Measurements from ENCODE around the gene GCKR. TPM values are rescaled to one million over a fixed set of nuclear protein-coding genes. Genes with fewer than 3 reads are reported as not detected.

The GCKR gene
- total and polyA plus RNA-seq, 2 donors (not counting 3 experiments of a cell fraction or from before 2014, with no cell fraction given), result 0.27 to 0.52 TPM

- CTCF ChIA-PET, result interaction anchor here (0.8 to 1.4 kb wide), 2 partner anchors 10 to 25 kb away, joined by 3 read pairs; a partner anchor contains a TSS
- no peaks in the 10 kb centered on the region for H3K36me3 ChIP-seq (ENCODE audit: control insufficient read depth in 2 of 2, extremely low read depth in 1 of 2, insufficient read depth in 2 of 2, low read length in 2 of 2)
- H3K9ac ChIP-seq (replicated peaks; ENCODE audit: extremely low read depth, insufficient read depth, low read length), result no peak overlapping the region
- H3K27ac ChIP-seq (ENCODE audit: insufficient read depth, low read depth, low read length), result no peak overlapping the region
- H2AFZ ChIP-seq (ENCODE audit: low read depth, low read length), result no peak overlapping the region
- H3K9me1 ChIP-seq (replicated peaks; ENCODE audit: control insufficient read depth, extremely low read depth, insufficient read depth, low read length), result no peaks in the 10 kb centered on the region
- H3K9me3 ChIP-seq (replicated peaks; ENCODE audit: control insufficient read depth, insufficient read depth, low read length), result no peaks in the 10 kb centered on the region
- no peak for TF ChIP-seq GATA2 (IDR thresholded peaks at IDR 0.05; ENCODE audit: insufficient read depth, insufficient read length, low read depth, low read length)
- TF ChIP-seq FOS (IDR thresholded peaks at IDR 0.05; ENCODE audit: borderline replicate concordance, insufficient read depth, low read length), result peak; percentile 55
- no peak for TF ChIP-seq EZH2 (IDR thresholded peaks at IDR 0.05; ENCODE audit: borderline replicate concordance, low read depth, low read length, severe bottlenecking)
- TF ChIP-seq JUN (IDR thresholded peaks at IDR 0.05; ENCODE audit: borderline replicate concordance, insufficient read depth, insufficient read length, low read depth), result peak; percentile 29
- TF ChIP-seq POLR2AphosphoS5 (IDR thresholded peaks at IDR 0.05; ENCODE audit: insufficient read depth, low read depth, low read length), result no peak
- TF ChIP-seq CTCF (IDR thresholded peaks at IDR 0.05; ENCODE audit: extremely low read depth in 1 of 2, insufficient read depth in 1 of 2, low read depth in 1 of 2, low read length in 2 of 2), result no peak
- TF ChIP-seq POLR2A (IDR thresholded peaks at IDR 0.05; ENCODE audit: low read depth, low read length), result no peak
- no peak for TF ChIP-seq MYC (IDR thresholded peaks at IDR 0.05; ENCODE audit: low read depth, low read length)
- no TSS peak for BruUV-seq (replicated peaks)
- POLR2A ChIA-PET, result interaction anchor here (0.6 kb wide), 2 partner anchors 64 to 124 kb away, joined by 3 read pairs; no protein-coding TSS in a partner anchor
- no peaks in the 10 kb centered on the region for H4K20me1 ChIP-seq (replicated peaks; ENCODE audit: control insufficient read depth, extremely low read depth, insufficient read depth, low read length)
- intact Hi-C loops (cut with micrococcal nuclease) (no loop called here), dilution Hi-C loops (cut with MboI; ENCODE audit: extremely low pct_ligation_motif_present, low sequenced_read_pairs) (no loop called here)
- H3K27me3 ChIP-seq (ENCODE audit: control insufficient read depth in 2 of 2, insufficient read depth in 2 of 2, low read length in 2 of 2), result no peaks in the 10 kb centered on the region
- DNase-seq (ENCODE audit: low read depth, low spot score) (no peak), FAIRE-seq (no peak)
- H3K79me2 ChIP-seq (ENCODE audit: control insufficient read depth, insufficient read depth, low read length), result no peaks in the 10 kb centered on the region
- H3K4me2 ChIP-seq (ENCODE audit: insufficient read depth, low read length), result peak overlapping the region; percentile 25
- H3K4me3 ChIP-seq (replicated peaks in 1 of 3; ENCODE audit: insufficient read depth in 1 of 3, low read depth in 1 of 3, low read length in 3 of 3), result no peak overlapping the region
- peaks cover 4% of the 10 kb centered on the region for H3K4me1 ChIP-seq (ENCODE audit: control insufficient read depth, extremely low read depth, insufficient read depth, low read length)
Observed at GRCh38 chr2:27527182-27527581, 30.5 kb downstream of the GCKR start.
